HTR-8/SVneo (cell line): Measurements from ENCODE around the gene MED31.
A peak's percentile ranks its signal among the peaks of the same experiment; 100 is the strongest.
"Not testable (repeated sequence)": the region's sequence is repeated elsewhere in the genome, so short reads cannot be mapped to it uniquely, and the experiment has no call there.

ENCODE experiments used
- DNase-seq: peaks from one replicate; pipeline ENCODE4 v3.0.0; 2011; ENCODE audit warnings: low spot score, mixed read lengths; ENCODE audit not compliant: insufficient read length
- FAIRE-seq: peaks from 2 replicates; lab custom pipeline; 2011; peaks lifted over from hg19 to GRCh38; lab: Jason Lieb, UNC

MED31 gene

DNA sequence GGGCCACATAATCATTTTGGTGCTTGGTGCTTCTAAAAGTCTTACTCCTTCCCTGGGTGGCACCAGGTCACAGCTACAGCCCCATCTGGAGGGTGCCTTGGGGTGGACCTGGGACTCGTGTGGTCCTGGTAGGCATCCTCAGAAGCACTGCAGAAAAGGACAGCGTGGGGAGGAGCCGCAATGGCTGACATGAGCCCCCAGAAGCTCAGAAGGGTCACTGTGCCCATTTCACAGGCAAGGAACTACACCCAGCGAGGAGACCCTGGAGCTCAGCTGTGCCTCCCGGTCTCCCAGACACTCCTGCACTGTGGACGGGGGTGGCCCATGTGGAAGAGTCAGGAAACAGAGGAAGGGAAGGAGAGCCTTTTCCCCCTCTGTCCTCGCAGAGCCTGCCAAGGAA is 26.5 kb upstream of the MED31 start:
- FAIRE-seq: no peak
- DNase-seq: no peak

- DNase-seq (no peak), FAIRE-seq (no peak)
These were observed 25.9 kb upstream of the MED31 start for GRCh38 chr17:6677158-6677831.

DNA sequence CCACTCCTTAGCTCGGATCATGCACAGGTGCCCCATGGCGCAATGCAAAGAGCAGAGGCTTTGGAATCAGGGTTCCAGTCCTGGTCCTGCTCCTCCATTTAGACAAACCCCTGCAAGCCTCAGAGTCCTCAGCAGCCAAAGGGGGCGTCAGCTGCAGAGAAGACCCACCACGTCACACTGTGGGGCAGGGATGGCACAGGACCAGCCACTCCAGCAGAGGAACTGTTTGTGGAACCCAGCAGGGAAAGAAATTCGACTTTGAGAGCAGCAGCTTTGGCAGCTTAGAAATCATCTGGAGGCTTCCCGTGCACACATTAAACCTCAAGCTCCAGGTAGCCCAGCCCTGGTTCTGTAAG is 25.4 kb upstream of the MED31 start:
- DNase-seq (no peak), FAIRE-seq (no peak)

GRCh38 chr17:6675201-6675825 is 23.9 kb upstream of the MED31 start:
- DNase-seq (no peak), FAIRE-seq (no peak)

- FAIRE-seq (no peak), DNase-seq (no peak)
These were observed 23.2 kb upstream of the MED31 start for GRCh38 chr17:6674586-6674985.

DNA sequence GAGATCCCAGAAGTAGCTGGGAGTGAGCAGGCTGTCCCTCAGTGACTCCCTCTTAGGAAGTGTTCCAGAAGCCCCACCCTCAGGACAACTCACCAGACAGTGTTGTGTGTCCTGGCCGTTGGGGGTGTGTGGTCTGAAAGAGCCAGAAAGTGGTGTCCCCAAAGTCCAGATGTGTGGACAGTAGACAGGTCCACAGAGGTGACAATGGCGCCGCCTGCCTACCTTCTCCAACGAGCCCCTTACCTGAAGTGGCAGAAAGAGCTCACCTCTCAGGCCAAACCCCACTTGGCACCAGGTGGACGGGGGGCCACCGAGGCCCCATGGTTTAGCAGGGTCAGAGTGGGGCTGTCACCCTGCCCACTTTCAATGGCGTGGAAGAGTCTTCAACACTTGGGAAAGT is 20.0 kb upstream of the MED31 start:
- DNase-seq (no peak), FAIRE-seq (no peak)

DNA sequence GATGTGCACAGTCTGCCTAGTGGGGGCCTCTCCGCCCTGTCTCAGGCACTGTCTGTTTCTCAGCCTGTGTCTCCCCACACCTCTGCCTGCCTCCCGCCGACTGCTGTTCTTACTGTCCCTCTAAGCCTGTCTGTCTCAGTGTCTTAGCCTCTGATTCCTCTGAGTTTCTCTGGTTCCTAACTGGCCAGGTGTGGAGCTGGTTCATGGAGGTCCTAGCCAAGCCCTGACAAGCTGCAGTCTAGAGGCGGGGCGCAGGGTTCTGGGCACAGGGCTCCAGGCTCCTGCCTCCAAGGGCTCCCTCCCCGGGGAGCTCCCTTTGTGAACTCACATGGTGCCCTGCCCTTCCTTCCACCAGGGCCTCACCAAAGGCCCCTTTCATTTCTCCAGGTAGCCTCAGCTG is 19.6 kb upstream of the MED31 start:
- FAIRE-seq (no peak), DNase-seq (no peak)

- FAIRE-seq: no peak
- DNase-seq: no peak
These were observed 19.2 kb upstream of the MED31 start for GRCh38 chr17:6670571-6670970.

DNA sequence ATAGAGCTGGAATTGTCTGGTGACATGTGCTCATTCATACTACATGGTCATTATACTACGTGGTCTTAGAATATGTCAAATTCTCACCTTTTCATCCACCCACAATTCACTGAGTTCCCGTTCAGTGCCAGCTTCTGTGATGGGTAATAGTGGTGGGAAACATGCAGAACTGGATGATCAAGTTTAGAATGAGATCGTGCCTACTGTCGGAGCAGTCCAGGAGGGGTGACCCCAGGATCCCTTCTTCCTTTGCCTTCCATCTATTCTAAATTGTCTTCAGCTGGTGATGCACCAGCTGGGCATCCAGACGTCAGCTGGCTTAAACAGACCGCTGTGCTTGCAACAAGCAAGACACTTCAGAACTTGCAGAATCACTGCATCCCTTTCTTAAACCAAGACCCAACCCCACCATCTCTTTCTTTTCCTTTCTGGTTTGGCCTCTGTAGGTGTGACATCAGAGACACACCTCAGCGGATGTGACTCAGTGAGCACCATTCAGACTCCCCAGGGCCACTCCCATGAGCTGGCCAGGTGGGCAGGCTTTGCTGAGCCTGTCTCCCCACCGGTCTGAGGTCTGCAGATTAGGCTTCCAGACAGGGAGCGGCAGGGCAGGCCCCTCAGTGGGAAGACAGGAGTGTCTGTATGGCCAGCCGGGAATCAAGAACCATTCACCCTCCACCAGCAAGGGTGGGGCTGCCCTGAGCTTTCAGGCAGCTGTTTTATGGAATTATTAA is 18.2 kb upstream of the MED31 start:
- DNase-seq: no peak
- no peak for FAIRE-seq

DNA sequence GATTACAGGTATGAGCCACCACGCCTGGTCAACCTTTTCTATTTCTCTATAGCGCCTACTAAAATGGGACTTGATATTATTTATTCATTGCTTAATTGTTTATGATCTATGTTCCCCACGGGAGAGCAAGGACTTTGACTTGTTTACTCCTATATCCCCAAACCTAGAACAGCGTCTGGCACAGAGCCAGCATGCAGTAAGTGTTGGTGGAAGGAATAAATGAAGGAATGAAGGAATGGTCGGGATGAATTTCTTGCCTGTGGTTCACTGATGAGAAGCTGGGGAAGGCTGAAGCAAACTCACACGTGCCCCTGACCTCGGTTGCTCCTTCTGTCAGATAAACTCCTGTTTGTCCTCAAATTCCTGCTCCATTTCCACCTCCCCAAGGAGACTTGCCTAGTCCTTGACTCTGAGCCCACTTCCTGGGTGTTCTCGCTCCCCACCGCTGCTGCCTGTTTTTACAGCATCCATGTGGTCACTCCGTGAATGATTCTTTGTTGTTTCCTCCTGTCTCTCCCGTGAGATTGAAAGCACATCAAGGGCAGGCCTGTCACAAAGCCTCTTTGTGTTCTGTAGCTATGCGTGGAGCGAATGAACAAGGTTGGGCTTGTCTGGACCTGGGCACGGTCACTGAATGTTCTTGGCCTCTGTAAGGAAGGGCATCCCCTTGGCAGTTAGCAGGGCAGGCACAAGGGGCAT is 17.5 kb upstream of the MED31 start:
- FAIRE-seq: no peak
- no peak for DNase-seq

- FAIRE-seq (no peak), DNase-seq (no peak)
These were observed 16.8 kb upstream of the MED31 start for GRCh38 chr17:6668219-6668618.

DNA sequence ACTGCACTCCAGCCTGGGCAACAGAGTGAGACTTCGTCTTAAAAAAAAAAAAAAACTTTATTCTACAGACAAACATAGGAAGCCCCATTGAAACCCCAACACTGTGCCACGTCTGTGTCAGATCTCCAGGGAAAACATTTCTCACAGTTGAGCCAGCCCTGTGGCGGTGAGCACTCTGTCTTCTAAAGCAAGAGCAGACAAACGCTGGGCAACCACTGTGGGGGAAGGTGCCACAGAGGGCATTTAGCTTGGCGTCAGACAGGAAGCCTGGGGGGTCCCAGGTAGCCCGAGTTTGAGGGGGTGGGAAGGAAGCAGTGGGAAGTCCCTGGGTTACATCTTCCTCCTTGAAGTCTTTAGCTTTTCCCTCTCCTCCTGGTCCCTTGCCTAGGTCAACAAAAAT is 16.1 kb upstream of the MED31 start:
- DNase-seq (no peak), FAIRE-seq (no peak)

DNA sequence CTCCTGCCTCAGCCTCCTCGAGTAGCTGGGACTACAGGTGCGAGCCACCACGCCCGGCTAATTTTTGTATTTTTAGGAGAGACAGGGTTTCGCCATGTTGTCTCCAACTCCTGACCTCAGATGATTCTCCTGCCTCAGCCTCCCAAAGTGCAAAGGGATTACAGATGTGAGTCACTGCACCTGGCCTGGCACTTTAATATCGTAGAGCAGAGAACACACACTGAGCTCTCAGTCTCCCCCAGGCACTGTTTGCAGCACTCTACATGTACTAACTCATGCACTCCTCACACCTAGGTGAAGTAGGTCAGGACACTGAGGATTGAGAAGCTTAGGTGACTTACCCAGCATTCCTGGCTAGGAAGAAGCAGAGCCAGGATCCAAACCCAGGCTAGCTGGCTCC is 15.2 kb upstream of the MED31 start:
- DNase-seq: no peak
- FAIRE-seq: no peak

- DNase-seq (peak; percentile 89), FAIRE-seq (peak; percentile 90)
These were observed 14.7 kb upstream of the MED31 start for GRCh38 chr17:6666077-6666521.

DNA sequence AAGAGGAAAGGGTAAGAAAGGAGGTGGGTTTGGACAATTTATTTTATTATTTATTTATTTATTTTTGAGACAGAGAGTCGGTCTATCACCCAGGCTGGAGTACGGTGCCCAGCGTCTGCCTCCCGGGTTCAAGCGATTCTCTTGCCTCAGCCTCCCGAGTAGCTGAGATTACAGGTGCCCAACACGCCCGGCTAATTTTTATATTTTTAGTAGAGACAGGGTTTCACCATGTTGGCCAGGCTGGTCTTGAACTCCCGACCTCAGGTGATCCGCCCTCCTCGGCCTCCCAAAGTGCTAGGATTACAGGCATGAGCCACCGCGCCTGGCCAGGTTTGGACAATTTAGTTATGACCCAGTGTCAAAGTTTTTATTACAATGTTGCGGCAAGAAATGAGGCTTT is 11.8 kb upstream of the MED31 start:
- DNase-seq, FAIRE-seq: not testable (repeated sequence)

DNA sequence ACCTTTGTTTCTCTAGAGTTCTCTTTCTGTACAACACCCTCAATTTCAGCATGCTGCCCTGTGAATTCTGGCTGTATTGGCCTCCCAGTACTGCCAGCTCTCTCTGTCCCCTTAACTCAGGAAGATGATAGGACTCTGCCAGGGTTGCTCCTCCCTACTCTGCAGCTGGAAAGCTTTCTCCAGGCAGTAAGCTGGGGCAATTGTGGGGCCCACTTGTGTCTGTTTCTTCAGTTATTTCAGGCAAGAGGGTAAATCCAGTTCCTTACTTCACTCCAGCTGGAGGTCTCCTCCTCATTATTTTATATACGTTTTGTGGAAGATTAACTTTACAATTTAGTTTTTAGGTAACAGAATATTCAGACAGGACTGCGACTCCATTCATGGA is 10.1 kb upstream of the MED31 start:
- FAIRE-seq (no peak), DNase-seq (no peak)

- peak; percentile 4 for FAIRE-seq
- no peak for DNase-seq
These were observed 9.5 kb upstream of the MED31 start for GRCh38 chr17:6660805-6661463.

- FAIRE-seq: no peak
- no peak for DNase-seq
These were observed 8.7 kb upstream of the MED31 start for GRCh38 chr17:6660101-6660500.

- FAIRE-seq, DNase-seq: not testable (repeated sequence)
These were observed 7.0 kb upstream of the MED31 start for GRCh38 chr17:6658411-6658810.

- FAIRE-seq: peak; percentile 58
These were observed 6.4 kb upstream of the MED31 start for GRCh38 chr17:6657633-6658287.

More at GRCh38 chr17:6657633-6658287, 6.4 kb upstream of the MED31 start:
- no peak for DNase-seq
